ENCODE data around the gene IQGAP1.

- TF ChIP-seq CREM (CRISPR knock-in tag; IDR thresholded peaks at IDR 0.05) (no peak), HMGXB4 (CRISPR knock-in tag; IDR thresholded peaks at IDR 0.05) (no peak), CREB1 (CRISPR knock-in tag; IDR thresholded peaks at IDR 0.05) (no peak), CTCF (IDR thresholded peaks at IDR 0.05) (no peak), MAX (CRISPR knock-in tag; IDR thresholded peaks at IDR 0.05) (no peak), PREB (CRISPR knock-in tag; IDR thresholded peaks at IDR 0.05; ENCODE audit: borderline replicate concordance) (no peak), IRF2 (CRISPR knock-in tag; IDR thresholded peaks at IDR 0.05; ENCODE audit: borderline replicate concordance, low read depth) (no peak), SMAD3 (CRISPR knock-in tag; IDR thresholded peaks at IDR 0.05; ENCODE audit: borderline replicate concordance) (no peak), ATF1 (CRISPR knock-in tag; IDR thresholded peaks at IDR 0.05) (no peak), FOXK1 (CRISPR knock-in tag; IDR thresholded peaks at IDR 0.05) (no peak)
These were observed 8.3 kb downstream of the IQGAP1 start for GRCh38 chr15:90396321-90396720.

Data from WTC11 (cell line).